ENCODE data around the gene POLR2B. TPM values are rescaled to one million over a fixed set of nuclear protein-coding genes. Genes with fewer than 3 reads are reported as not detected.

The POLR2B gene
- total RNA-seq, 1 donor from 2014 or later: 135 TPM

- peak; percentile 99 for FAIRE-seq
- H3K36me3 ChIP-seq (ENCODE audit: insufficient read depth, low read length): peaks cover 9% of the 10 kb centered on the region
- Mint-ChIP-seq H3K4me1 (ENCODE audit: low read depth, unreplicated experiment) (peaks cover 64% of the 10 kb centered on the region), H3K36me3 (ENCODE audit: low read depth, unreplicated experiment) (peaks cover 34% of the 10 kb centered on the region), H3K9me3 (ENCODE audit: unreplicated experiment) (no peaks in the 10 kb centered on the region), H3K27ac (ENCODE audit: unreplicated experiment) (peak overlapping the region; percentile 91), H3K27me3 (ENCODE audit: low read depth, unreplicated experiment) (no peaks in the 10 kb centered on the region), H3K4me3 (ENCODE audit: unreplicated experiment) (peak overlapping the region; percentile 17)
- peak overlapping the region; percentile 91 for H3K27ac ChIP-seq (ENCODE audit: low read depth, low read length)
- peaks cover 6% of the 10 kb centered on the region for H4K20me1 ChIP-seq (ENCODE audit: insufficient read depth, low read length)
- H3K4me2 ChIP-seq (ENCODE audit: low read length): peak overlapping the region; percentile 75
- H3K4me1 ChIP-seq (ENCODE audit: insufficient read depth, low read length): peaks cover 57% of the 10 kb centered on the region
- H3K27me3 ChIP-seq (ENCODE audit: insufficient read depth, low read length): no peaks in the 10 kb centered on the region
- H3K9me3 ChIP-seq (ENCODE audit: insufficient read depth, low read depth, low read length): no peaks in the 10 kb centered on the region
- peak; percentile 99 for DNase-seq (ENCODE audit: low read depth)
- peak overlapping the region; percentile 74 for H3K9ac ChIP-seq (ENCODE audit: low read length)
- TF ChIP-seq CTCF (IDR thresholded peaks at IDR 0.05; ENCODE audit: insufficient read depth, low read depth, low read length): no peak
- H2AFZ ChIP-seq (ENCODE audit: low read depth, low read length): no peak overlapping the region
- H3K79me2 ChIP-seq (ENCODE audit: insufficient read depth, low read length): peaks cover 76% of the 10 kb centered on the region
- peak overlapping the region; percentile 27 for H3K4me3 ChIP-seq (ENCODE audit: insufficient read depth, low read depth, low read length)
These were observed 86.4 kb downstream of the POLR2B start for GRCh38 chr4:57064811-57065711.

DNA sequence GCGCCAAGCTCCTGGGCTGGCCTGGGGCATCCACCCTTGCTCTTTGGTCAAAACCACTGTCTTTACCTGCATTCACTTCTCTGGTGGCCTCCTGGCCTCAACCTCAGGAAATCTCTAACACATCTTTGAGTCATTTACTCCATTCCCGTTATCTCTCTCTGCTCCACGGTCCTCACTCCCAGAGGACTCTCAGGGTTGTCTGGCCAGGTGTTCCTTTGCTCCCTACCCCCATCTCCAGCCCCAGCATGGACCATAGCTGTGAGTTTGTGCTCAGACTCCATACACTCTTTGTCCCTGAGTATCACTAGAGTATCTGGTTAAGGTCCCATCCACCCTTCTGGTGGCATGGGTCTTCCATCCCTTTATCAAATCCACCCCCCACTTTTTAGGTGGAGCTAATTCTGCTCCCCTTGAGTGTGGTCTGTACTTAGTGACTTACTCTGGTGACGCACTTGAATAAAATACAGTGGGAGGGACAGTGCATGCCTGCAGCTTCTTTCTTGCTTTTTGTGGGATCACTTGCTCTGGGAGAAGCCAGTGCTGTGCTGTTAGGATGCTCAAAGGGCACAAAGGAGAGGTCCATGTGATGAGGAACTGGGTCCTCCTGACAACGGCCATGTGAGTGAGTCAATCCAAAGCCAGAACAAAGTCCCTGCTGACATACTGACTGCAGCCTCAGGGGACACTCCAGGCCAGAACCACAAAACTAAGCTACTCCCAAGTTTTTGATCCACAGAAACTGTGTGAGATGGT is 87.2 kb downstream of the POLR2B start:
- Histone ChIP-seq H3K4me3 (ENCODE audit: insufficient read depth, low read depth, low read length) (peak overlapping the region; percentile 27), H3K9me3 (ENCODE audit: insufficient read depth, low read depth, low read length) (no peaks in the 10 kb centered on the region), H3K79me2 (ENCODE audit: insufficient read depth, low read length) (peaks cover 76% of the 10 kb centered on the region), H3K9ac (ENCODE audit: low read length) (peak overlapping the region; percentile 74), H3K27me3 (ENCODE audit: insufficient read depth, low read length) (no peaks in the 10 kb centered on the region), H4K20me1 (ENCODE audit: insufficient read depth, low read length) (peaks cover 7% of the 10 kb centered on the region), H2AFZ (ENCODE audit: low read depth, low read length) (no peak overlapping the region), H3K4me2 (ENCODE audit: low read length) (peak overlapping the region; percentile 75), H3K27ac (ENCODE audit: low read depth, low read length) (peak overlapping the region; percentile 91), H3K36me3 (ENCODE audit: insufficient read depth, low read length) (peaks cover 7% of the 10 kb centered on the region), H3K4me1 (ENCODE audit: insufficient read depth, low read length) (peaks cover 59% of the 10 kb centered on the region)
- TF ChIP-seq CTCF (IDR thresholded peaks at IDR 0.05; ENCODE audit: insufficient read depth, low read depth, low read length) (no peak), EZH2 (IDR thresholded peaks at IDR 0.05; ENCODE audit: insufficient read depth, low read length) (no peak)
- FAIRE-seq: no peak
- Mint-ChIP-seq H3K27ac (ENCODE audit: unreplicated experiment) (peak overlapping the region; percentile 91), H3K27me3 (ENCODE audit: low read depth, unreplicated experiment) (no peaks in the 10 kb centered on the region), H3K4me3 (ENCODE audit: unreplicated experiment) (no peak overlapping the region), H3K36me3 (ENCODE audit: low read depth, unreplicated experiment) (peaks cover 32% of the 10 kb centered on the region), H3K4me1 (ENCODE audit: low read depth, unreplicated experiment) (peaks cover 64% of the 10 kb centered on the region), H3K9me3 (ENCODE audit: unreplicated experiment) (no peaks in the 10 kb centered on the region)
- DNase-seq (ENCODE audit: low read depth): peak; percentile 67
